GM13976 (cell line): ENCODE data around the gene PPIG.
"Not testable (repeated sequence)": the region's sequence is repeated elsewhere in the genome, so short reads cannot be mapped to it uniquely, and the experiment has no call there.

Experiments used
- DNase-seq: peaks from one replicate; pipeline ENCODE4 v3.0.0; 2012; ENCODE audit warnings: low spot score
- CTCF ChIP-seq: IDR thresholded peaks from 2 replicates; pipeline ENCODE4 v1.5.1; 2012; ENCODE audit warnings: borderline replicate concordance, mild to moderate bottlenecking; ENCODE audit not compliant: insufficient read depth; ENCODE audit errors: extremely low read depth, missing control alignments, control extremely low read depth
- in situ Hi-C: fragments of 300-500 bp; cut with MboI; formaldehyde crosslinking; loops from one replicate; pipeline ENCODE4 v1.12.0; 2022; ENCODE audit warnings: low sequenced_read_pairs, mixed read lengths, inconsistent platforms; ENCODE audit not compliant: unreplicated experiment

PPIG gene

GRCh38 chr2:169562519-169562918 is 21.6 kb upstream of the PPIG start:
- in situ Hi-C loops = no loop called here
- no peak for TF ChIP-seq CTCF
- DNase-seq = no peak

DNA sequence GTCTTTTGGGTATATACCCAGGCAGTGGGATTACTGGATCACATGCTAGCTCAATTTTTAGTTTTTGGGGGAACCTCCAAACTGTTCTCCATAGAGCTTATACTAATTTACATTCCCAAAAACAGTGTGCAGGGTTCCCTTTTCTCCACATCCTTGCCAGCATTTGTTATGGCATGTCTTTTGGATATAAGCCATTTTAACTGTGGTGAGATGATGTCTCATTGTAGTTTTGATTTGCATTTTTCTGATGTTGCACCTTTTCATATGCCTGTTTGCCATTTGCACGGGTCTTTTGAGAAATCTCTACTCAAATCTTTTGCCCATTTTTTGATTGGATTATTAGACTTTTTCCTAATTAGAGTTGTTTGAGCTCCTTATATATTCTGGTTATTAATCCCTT is 18.5 kb upstream of the PPIG start:
- no peak for DNase-seq
- in situ Hi-C loops = no loop called here
- no peak for TF ChIP-seq CTCF

DNA sequence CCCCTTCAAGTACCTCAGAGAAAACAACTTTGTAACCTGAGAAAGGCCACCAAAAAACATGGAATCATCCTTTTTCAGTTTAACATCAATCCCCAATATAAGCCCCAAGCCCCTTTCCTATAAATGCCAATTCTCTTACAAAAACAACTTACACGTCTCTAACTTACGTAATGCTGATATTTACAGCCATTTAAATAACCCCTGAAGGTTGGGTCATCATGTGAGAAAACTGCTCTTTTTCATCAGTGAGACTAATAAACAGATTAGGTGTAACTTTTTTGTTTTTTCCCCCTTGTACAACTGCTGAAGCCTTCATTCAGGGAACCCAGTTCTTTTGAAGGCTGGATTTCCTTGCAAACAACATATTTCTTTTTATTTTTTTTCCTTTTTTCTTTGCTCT is 14.2 kb upstream of the PPIG start:
- in situ Hi-C loops = no loop called here
- no peak for TF ChIP-seq CTCF
- no peak for DNase-seq

DNA sequence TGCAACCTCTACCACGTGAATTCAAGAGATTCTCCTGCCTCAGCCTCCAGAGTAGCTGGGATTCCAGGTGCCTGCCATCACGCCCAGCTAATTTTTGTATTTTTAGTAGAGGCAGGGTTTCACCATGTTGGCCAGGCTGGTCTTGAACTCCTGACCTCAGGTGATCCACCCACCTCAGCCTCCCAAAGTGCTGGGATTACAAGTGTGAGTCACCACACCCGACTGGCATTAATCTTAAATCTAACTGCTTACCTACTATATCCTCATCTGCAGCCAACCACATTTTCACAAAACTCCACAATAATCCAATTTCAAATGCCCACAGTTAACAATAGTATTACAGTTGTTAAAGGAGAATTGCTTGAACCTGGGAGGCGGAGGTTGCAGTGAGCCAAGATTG is 13.4 kb upstream of the PPIG start:
- in situ Hi-C loops, DNase-seq: not testable (repeated sequence)

DNA sequence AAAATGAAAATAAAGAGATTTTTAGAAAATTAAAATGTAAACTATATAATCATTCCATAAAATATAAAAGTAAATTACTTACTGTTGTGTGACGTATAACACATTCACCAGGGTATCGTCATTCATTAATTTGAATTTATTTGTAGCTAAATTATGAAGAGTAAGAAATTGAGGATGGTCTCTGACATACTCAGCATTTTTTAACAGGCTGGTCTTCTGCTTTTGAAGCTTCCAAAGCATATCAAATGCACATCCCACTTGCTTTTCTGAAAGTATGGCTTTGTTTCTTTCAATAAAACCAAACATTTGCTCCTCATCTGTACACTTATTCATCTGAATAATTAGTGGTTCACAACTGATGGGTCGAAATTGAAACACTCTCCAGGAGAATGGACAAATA is 12.6 kb upstream of the PPIG start:
- TF ChIP-seq CTCF = no peak

GRCh38 chr2:169572189-169572588 is 12.0 kb upstream of the PPIG start:
- in situ Hi-C loops = no loop called here
- no peak for TF ChIP-seq CTCF
- no peak for DNase-seq

More for the DNA sequence above, 12.6 kb upstream of the PPIG start:
- DNase-seq = no peak
- in situ Hi-C loops = no loop called here

GRCh38 chr2:169572821-169573159 is 11.4 kb upstream of the PPIG start:
- in situ Hi-C loops = no loop called here
- DNase-seq = no peak
- TF ChIP-seq CTCF = no peak
